DND-41 (cell line): Measurements from ENCODE around the gene LGR4.

ENCODE experiments used
- EZH2 ChIP-seq: IDR thresholded peaks from 3 replicates; pipeline ENCODE4 v1.6.1; 2012; ENCODE audit warnings: borderline replicate concordance, low read depth, mild to moderate bottlenecking, moderate library complexity, low read length, inconsistent platforms; ENCODE audit not compliant: severe bottlenecking
- TF ChIP-seq, protein P1 (sequence below): IDR thresholded peaks from 2 replicates; pipeline ENCODE4 v1.5.1; 2012; ENCODE audit warnings: borderline replicate concordance, low read length, moderate library complexity, mild to moderate bottlenecking; ENCODE audit not compliant: poor library complexity, severe bottlenecking; ENCODE audit errors: extremely low read depth

DNA sequence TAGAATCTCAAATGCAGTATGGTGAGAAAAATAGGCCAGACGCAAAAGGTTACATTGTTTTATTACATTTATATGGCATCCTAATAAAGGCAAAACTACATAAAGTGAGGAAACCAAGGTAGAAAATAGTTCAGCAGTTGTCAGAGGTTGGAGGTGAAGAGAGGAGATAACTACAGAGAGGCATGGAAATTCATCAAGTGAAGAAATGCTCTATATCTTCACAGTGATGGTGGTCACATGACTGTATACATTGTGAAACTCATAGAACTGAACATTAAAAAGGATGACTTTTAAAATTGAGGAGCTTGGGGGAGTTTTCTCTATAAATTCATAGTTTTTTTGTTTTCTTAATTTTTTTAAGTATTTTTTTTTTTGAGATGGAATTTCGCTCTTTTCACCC lies 14.4 kb downstream of the LGR4 start:
- TF ChIP-seq, protein P1, sequence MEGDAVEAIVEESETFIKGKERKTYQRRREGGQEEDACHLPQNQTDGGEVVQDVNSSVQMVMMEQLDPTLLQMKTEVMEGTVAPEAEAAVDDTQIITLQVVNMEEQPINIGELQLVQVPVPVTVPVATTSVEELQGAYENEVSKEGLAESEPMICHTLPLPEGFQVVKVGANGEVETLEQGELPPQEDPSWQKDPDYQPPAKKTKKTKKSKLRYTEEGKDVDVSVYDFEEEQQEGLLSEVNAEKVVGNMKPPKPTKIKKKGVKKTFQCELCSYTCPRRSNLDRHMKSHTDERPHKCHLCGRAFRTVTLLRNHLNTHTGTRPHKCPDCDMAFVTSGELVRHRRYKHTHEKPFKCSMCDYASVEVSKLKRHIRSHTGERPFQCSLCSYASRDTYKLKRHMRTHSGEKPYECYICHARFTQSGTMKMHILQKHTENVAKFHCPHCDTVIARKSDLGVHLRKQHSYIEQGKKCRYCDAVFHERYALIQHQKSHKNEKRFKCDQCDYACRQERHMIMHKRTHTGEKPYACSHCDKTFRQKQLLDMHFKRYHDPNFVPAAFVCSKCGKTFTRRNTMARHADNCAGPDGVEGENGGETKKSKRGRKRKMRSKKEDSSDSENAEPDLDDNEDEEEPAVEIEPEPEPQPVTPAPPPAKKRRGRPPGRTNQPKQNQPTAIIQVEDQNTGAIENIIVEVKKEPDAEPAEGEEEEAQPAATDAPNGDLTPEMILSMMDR, result no peak
- no peak for TF ChIP-seq EZH2
